ENCODE data around the gene GP2. TPM values are rescaled to one million over a fixed set of nuclear protein-coding genes. Genes with fewer than 3 reads are reported as not detected.

GP2 gene
- polyA plus RNA-seq (2013, experiment 1 of 2) = not detected
- 0.03 TPM for polyA plus RNA-seq (2013, experiment 2 of 2)

- H3K27me3 ChIP-seq (ENCODE audit: control insufficient read depth in 1 of 2, insufficient read depth in 1 of 2, low read length in 2 of 2) = no peaks in the 10 kb centered on the region
- no peak within 1 kb of the TSS for H4K8ac ChIP-seq (ENCODE audit: low read length)
- H3K9ac ChIP-seq (ENCODE audit: low read length) = no peak within 1 kb of the TSS
- no peak within 1 kb of the TSS for H2AFZ ChIP-seq (ENCODE audit: low read depth, low read length)
- H3K4ac ChIP-seq (ENCODE audit: low read depth in 1 of 2, low read length in 2 of 2) = no peak within 1 kb of the TSS
- H3K4me1 ChIP-seq (ENCODE audit: control insufficient read depth, insufficient read depth, low read depth, low read length) = no peaks in the 10 kb centered on the region
- H3K9me3 ChIP-seq (ENCODE audit: control insufficient read depth, low read length) = no peaks in the 10 kb centered on the region
- H2BK120ac ChIP-seq (ENCODE audit: low read depth, low read length) = no peak within 1 kb of the TSS
- H3K79me1 ChIP-seq (replicated peaks; ENCODE audit: low read length, poor library complexity, severe bottlenecking) = no peaks in the 10 kb centered on the region
- no peak within 1 kb of the TSS for H2BK15ac ChIP-seq (ENCODE audit: low read depth, poor library complexity, severe bottlenecking)
- DNase-seq = no peak
- no peak within 1 kb of the TSS for H2BK5ac ChIP-seq (ENCODE audit: low read depth, low read length, poor library complexity, severe bottlenecking)
- H2AK5ac ChIP-seq (ENCODE audit: low read length, severe bottlenecking) = no peak within 1 kb of the TSS
- no peak within 1 kb of the TSS for H3K23ac ChIP-seq (ENCODE audit: low read length in 2 of 2)
- H3K36me3 ChIP-seq (ENCODE audit: control insufficient read depth in 1 of 2, insufficient read depth in 2 of 2, low read depth in 1 of 2, low read length in 2 of 2) = no peaks in the 10 kb centered on the region
- WGBS = 72% methylated on average over 6 of the region's 7 CpGs
- H2BK12ac ChIP-seq (ENCODE audit: low read length in 2 of 2) = no peak within 1 kb of the TSS
- no peak within 1 kb of the TSS for H3K27ac ChIP-seq (ENCODE audit: low read length, poor library complexity, severe bottlenecking)
- H3K4me2 ChIP-seq (ENCODE audit: low read length, poor library complexity, severe bottlenecking) = no peak within 1 kb of the TSS
- no peak within 1 kb of the TSS for H3K4me3 ChIP-seq (ENCODE audit: insufficient read depth in 1 of 2, low read depth in 1 of 2, low read length in 2 of 2)
- H4K91ac ChIP-seq (ENCODE audit: low read length) = no peak within 1 kb of the TSS
- no peak within 1 kb of the TSS for H3K14ac ChIP-seq (ENCODE audit: low read length in 2 of 2)
- H3K18ac ChIP-seq (ENCODE audit: low read depth in 1 of 2, low read length in 2 of 2) = no peak within 1 kb of the TSS
These were observed at the start of gene GP2 for GRCh38 chr16:20327444-20328041. Gene GP2, minus strand, starts transcription at chr16:20327513. Its CDS starts 1,082 bp downstream, at chr16:20326431.

- no peak for DNase-seq
- Histone ChIP-seq H4K8ac (ENCODE audit: low read length) (no peak overlapping the region), H3K79me1 (replicated peaks; ENCODE audit: low read length, poor library complexity, severe bottlenecking) (no peaks in the 10 kb centered on the region), H3K14ac (ENCODE audit: low read length in 2 of 2) (no peak overlapping the region), H2BK15ac (ENCODE audit: low read depth, poor library complexity, severe bottlenecking) (no peak overlapping the region), H4K91ac (ENCODE audit: low read length) (no peak overlapping the region), H3K4ac (ENCODE audit: low read depth in 1 of 2, low read length in 2 of 2) (no peak overlapping the region), H2BK5ac (ENCODE audit: low read depth, low read length, poor library complexity, severe bottlenecking) (no peak overlapping the region), H2AFZ (ENCODE audit: low read depth, low read length) (no peak overlapping the region), H3K18ac (ENCODE audit: low read depth in 1 of 2, low read length in 2 of 2) (no peak overlapping the region), H3K27ac (ENCODE audit: low read length, poor library complexity, severe bottlenecking) (no peak overlapping the region), H3K4me3 (ENCODE audit: insufficient read depth in 1 of 2, low read depth in 1 of 2, low read length in 2 of 2) (no peak overlapping the region), H3K23ac (ENCODE audit: low read length in 2 of 2) (no peak overlapping the region), H3K36me3 (ENCODE audit: control insufficient read depth in 1 of 2, insufficient read depth in 2 of 2, low read depth in 1 of 2, low read length in 2 of 2) (no peaks in the 10 kb centered on the region), H2AK5ac (ENCODE audit: low read length, severe bottlenecking) (no peak overlapping the region), H2BK120ac (ENCODE audit: low read depth, low read length) (no peak overlapping the region), H3K27me3 (ENCODE audit: control insufficient read depth in 1 of 2, insufficient read depth in 1 of 2, low read length in 2 of 2) (peaks cover 0 to 30% of the 10 kb centered on the region in 2 experiments), H3K9ac (ENCODE audit: low read length) (no peak overlapping the region), H3K4me2 (ENCODE audit: low read length, poor library complexity, severe bottlenecking) (no peak overlapping the region), H2BK12ac (ENCODE audit: low read length in 2 of 2) (no peak overlapping the region), H3K9me3 (ENCODE audit: control insufficient read depth, low read length) (no peaks in the 10 kb centered on the region), H3K4me1 (ENCODE audit: control insufficient read depth, insufficient read depth, low read depth, low read length) (no peaks in the 10 kb centered on the region)
- WGBS = 63% methylated on average over 3 of the region's 5 CpGs
These were observed 45.4 kb upstream of the GP2 start for GRCh38 chr16:20372701-20373100.

GRCh38 chr16:20369452-20370054 lies 42.2 kb upstream of the GP2 start:
- Histone ChIP-seq H3K4ac (ENCODE audit: low read depth in 1 of 2, low read length in 2 of 2) (no peak overlapping the region), H3K9ac (ENCODE audit: low read length) (no peak overlapping the region), H2AK5ac (ENCODE audit: low read length, severe bottlenecking) (no peak overlapping the region), H3K36me3 (ENCODE audit: control insufficient read depth in 1 of 2, insufficient read depth in 2 of 2, low read depth in 1 of 2, low read length in 2 of 2) (no peaks in the 10 kb centered on the region), H4K8ac (ENCODE audit: low read length) (no peak overlapping the region), H2BK120ac (ENCODE audit: low read depth, low read length) (no peak overlapping the region), H2BK5ac (ENCODE audit: low read depth, low read length, poor library complexity, severe bottlenecking) (no peak overlapping the region), H3K4me3 (ENCODE audit: insufficient read depth in 1 of 2, low read depth in 1 of 2, low read length in 2 of 2) (no peak overlapping the region), H2AFZ (ENCODE audit: low read depth, low read length) (no peak overlapping the region), H3K27me3 (ENCODE audit: control insufficient read depth in 1 of 2, insufficient read depth in 1 of 2, low read length in 2 of 2) (peaks cover 0 to 18% of the 10 kb centered on the region in 2 experiments), H2BK15ac (ENCODE audit: low read depth, poor library complexity, severe bottlenecking) (no peak overlapping the region), H3K4me1 (ENCODE audit: control insufficient read depth, insufficient read depth, low read depth, low read length) (no peaks in the 10 kb centered on the region), H3K79me1 (replicated peaks; ENCODE audit: low read length, poor library complexity, severe bottlenecking) (no peaks in the 10 kb centered on the region), H3K14ac (ENCODE audit: low read length in 2 of 2) (no peak overlapping the region), H2BK12ac (ENCODE audit: low read length in 2 of 2) (no peak overlapping the region), H3K23ac (ENCODE audit: low read length in 2 of 2) (no peak overlapping the region), H3K9me3 (ENCODE audit: control insufficient read depth, low read length) (no peaks in the 10 kb centered on the region), H3K27ac (ENCODE audit: low read length, poor library complexity, severe bottlenecking) (no peak overlapping the region), H4K91ac (ENCODE audit: low read length) (no peak overlapping the region), H3K4me2 (ENCODE audit: low read length, poor library complexity, severe bottlenecking) (no peak overlapping the region), H3K18ac (ENCODE audit: low read depth in 1 of 2, low read length in 2 of 2) (no peak overlapping the region)
- 77% methylated on average over 9 of the region's 9 CpGs for WGBS
- no peak for DNase-seq

- Histone ChIP-seq H3K4me1 (ENCODE audit: control insufficient read depth, insufficient read depth, low read depth, low read length) (no peaks in the 10 kb centered on the region), H3K14ac (ENCODE audit: low read length in 2 of 2) (no peak overlapping the region), H2BK12ac (ENCODE audit: low read length in 2 of 2) (no peak overlapping the region), H3K23ac (ENCODE audit: low read length in 2 of 2) (no peak overlapping the region), H4K8ac (ENCODE audit: low read length) (no peak overlapping the region), H3K9ac (ENCODE audit: low read length) (no peak overlapping the region), H3K18ac (ENCODE audit: low read depth in 1 of 2, low read length in 2 of 2) (no peak overlapping the region), H3K27ac (ENCODE audit: low read length, poor library complexity, severe bottlenecking) (no peak overlapping the region), H2BK5ac (ENCODE audit: low read depth, low read length, poor library complexity, severe bottlenecking) (no peak overlapping the region), H3K4ac (ENCODE audit: low read depth in 1 of 2, low read length in 2 of 2) (no peak overlapping the region), H3K36me3 (ENCODE audit: control insufficient read depth in 1 of 2, insufficient read depth in 2 of 2, low read depth in 1 of 2, low read length in 2 of 2) (no peaks in the 10 kb centered on the region), H3K27me3 (ENCODE audit: control insufficient read depth in 1 of 2, insufficient read depth in 1 of 2, low read length in 2 of 2) (peaks cover 0 to 5% of the 10 kb centered on the region in 2 experiments), H3K79me1 (replicated peaks; ENCODE audit: low read length, poor library complexity, severe bottlenecking) (no peaks in the 10 kb centered on the region), H2BK15ac (ENCODE audit: low read depth, poor library complexity, severe bottlenecking) (no peak overlapping the region), H2BK120ac (ENCODE audit: low read depth, low read length) (no peak overlapping the region), H2AFZ (ENCODE audit: low read depth, low read length) (no peak overlapping the region), H2AK5ac (ENCODE audit: low read length, severe bottlenecking) (no peak overlapping the region), H4K91ac (ENCODE audit: low read length) (no peak overlapping the region), H3K4me3 (ENCODE audit: insufficient read depth in 1 of 2, low read depth in 1 of 2, low read length in 2 of 2) (no peak overlapping the region), H3K9me3 (ENCODE audit: control insufficient read depth, low read length) (no peaks in the 10 kb centered on the region), H3K4me2 (ENCODE audit: low read length, poor library complexity, severe bottlenecking) (no peak overlapping the region)
- DNase-seq = no peak
- WGBS = 66% methylated on average over 3 of the region's 3 CpGs
These were observed 36.7 kb upstream of the GP2 start for GRCh38 chr16:20364051-20364450.
